OCI-LY3 (cell line): Measurements from ENCODE around the gene CCDC174.

Experiments used
- CTCF ChIP-seq: fragments of 200-600, 300-600 bp; sonication (generic); IDR thresholded peaks from 2 replicates; pipeline ENCODE4 v1.5.1; 2014; ENCODE audit warnings: antibody characterized with exemption, low read length, low read depth
- EZH2phosphoT487 ChIP-seq: fragments of 200-600 bp; shearing (Covaris generic); IDR thresholded peaks from 2 replicates; pipeline ENCODE4 v1.6.1; 2018; ENCODE audit warnings: antibody characterized with exemption, mixed run types, low read depth

- no peak for TF ChIP-seq CTCF
- no peak for TF ChIP-seq EZH2phosphoT487
Measured at GRCh38 chr3:14674841-14675240, 23.3 kb downstream of the CCDC174 start, which contains the start of gene C3orf20.
